Stimulated activated CD4-positive, alpha-beta T cell treated with anti-CD3 and anti-CD28 coated beads, TNF-alpha, amount 100 ng/mL, for 48 hours (primary cell): Measurements from ENCODE around the gene SRMS.

Source experiments
- DNase-seq, 3 donors: peaks; one replicate each; pipeline ENCODE4 v3.0.0-alpha.2; 2020; ENCODE audit warnings: low read depth in 3 of 3

SRMS gene

DNA sequence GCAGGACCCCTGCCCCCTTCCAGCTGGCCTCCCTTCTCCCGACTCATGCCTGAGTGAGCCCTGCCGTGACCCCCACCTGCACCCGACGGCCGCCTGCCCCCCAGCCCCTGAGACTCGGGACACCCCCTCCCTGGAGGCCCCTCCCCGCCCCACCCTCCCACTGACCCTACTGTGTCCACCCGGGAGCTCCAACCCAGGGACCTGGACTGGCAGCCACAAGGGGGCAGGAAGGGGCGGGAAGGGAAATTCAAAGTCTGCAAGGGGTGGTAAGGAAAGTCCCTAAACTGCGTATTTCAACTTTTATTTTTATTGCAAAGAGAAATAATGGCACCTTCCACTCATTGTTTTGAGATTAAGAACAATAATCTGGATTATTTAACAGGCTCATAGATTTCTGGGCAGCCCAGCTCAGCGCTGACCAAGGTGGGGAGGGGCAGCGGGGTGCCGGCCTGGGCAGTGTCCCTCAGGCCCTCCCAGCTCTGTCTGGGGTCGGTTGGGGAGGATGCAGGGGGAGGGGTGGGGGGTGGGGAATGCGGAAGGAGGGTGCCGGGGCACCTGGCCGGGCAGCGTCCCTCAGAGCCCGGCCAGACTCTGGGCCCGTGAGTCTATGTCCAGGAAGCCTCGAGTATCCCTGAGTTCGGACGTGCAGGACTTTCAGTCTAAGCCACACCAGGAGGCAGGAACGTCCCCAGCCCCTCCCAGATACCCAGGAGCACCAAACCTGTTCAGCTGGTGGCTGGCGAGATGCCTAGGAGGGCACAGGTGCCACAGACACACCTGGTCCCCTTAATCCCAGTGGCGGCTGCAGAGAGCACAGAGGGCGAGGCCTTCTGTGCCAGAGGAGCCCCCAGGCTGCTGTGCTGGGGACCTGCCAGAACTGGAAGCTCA is 9.1 kb downstream of the SRMS start:
- DNase-seq: no peak

DNA sequence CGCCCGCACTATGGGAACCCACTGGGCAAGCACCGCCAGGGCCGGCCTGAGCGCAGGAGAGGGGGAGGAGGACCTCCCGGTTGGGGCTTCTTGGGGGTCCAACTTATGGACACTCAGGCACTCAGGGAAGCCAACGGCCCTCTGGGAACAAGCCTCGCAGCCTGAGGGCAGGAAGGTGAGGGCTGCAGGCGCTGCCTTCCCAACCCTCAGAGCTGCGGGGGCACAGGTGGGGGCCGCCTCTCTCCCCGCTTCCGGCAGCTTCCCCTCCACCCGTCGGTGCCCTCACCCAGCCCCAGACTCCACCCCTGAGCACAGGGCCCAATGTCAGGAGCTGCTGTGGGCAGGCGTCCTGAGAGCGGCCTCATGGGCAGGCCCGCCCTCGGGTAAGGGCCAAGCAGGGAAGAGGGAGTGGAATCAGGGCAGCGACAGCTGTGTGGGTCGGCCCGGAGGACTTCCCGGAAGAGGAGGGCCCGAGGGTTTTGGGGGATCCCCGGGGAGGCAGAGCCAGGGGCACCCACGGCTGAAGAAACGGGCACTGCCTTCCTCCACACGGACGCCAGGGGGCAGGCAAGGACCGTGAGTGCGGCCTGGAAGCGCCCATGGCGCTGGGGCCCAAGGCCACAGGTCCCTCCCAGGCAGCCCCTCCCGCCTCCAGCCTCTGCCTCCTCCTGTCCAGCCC is 9.9 kb downstream of the SRMS start:
- DNase-seq: peak; percentile 92 to 94 (median 92)

DNA sequence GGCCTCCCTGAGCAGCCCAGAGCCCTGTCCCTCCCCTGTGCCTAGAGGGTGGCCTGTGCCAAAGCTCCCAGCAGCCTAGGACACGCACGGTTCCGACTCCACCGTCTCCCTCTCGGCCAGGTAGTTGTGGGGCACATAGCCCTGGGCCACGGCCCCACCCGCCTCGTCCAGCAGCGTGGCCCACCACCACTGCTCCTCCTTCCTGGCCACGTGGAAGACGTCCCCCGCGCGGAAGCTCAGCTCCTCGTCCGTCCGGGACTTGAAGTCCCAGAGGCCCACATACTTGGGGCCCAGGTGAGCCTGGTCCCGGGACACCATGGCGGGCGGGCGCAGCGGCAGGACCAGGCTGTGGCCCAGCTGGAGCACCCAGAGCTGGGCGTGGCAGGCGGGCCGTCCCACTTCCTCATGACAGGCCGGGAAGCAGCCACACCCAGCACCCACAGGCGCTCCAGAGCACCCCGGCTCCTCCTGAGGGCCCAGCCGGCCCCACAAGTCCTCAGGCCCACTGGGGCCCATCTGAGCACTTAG is 10.5 kb downstream of the SRMS start, which contains the start of gene PTK6:
Gene PTK6, minus strand, starts transcription at position 380 of the 528 bp plus-strand sequence. Its CDS starts 62 bp downstream, at position 318.
- peak in 1 of 3 donors; percentile 30 for DNase-seq

GRCh38 chr20:63536241-63536977 is 11.1 kb downstream of the SRMS start:
- DNase-seq: no peak

DNA sequence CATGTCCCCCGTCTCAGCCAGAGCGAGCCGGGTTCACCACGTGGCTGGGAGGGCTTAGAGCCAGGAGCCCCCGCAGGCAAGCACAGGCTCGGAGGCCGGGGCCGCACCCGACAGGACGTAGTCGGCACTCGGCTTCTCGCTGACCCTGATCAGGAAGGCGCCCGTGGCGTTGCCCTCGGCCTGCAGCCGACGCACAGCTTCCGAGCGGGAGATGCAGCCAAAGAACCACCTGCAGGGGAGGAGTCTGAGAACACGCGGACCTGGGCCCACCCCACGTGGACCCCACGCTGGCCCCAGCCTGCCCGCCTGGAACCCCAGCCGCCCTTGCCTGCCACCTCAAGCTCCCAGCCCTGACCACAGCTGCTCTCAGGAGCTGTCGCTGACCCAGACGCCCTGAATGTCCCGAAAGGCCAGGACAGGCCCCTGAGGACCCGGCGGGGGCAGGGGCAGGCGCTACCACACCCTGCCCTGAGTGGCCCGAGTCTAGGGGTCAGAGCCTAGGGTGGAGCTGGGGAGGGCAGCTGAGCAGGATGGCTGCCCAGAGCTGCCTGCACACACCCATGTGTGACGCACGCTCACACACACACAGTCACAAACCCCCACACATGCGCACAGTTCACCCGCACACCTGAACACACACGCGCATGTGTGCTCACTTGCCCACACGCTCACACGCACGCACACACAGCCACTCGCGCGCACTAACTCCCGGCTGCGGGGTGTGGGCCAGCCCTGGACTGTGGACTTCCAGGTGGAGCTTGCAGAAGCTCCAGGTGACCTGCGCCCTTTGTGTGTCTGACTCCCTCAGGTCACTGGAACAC is 12.5 kb downstream of the SRMS start:
- no peak for DNase-seq

DNA sequence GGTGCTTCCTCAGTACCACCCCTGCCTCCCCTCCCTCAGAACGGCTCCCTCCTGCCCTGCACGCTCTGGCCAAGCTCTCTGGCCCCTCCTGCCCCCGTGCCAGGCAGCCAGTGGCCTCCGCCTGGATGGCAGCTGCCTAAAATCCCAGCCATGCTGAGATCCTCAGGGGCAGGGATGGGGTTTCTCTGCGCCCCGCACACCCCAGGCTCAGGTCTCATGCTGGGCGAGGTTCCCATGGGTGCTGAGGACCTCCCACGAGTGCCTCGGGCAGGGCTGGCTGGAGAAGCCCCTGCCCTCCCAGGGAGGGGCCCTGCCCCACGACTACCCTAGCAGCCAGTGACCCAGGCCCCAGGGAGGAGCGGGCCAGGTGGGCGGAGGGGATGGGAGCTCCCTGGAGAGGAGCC is 13.1 kb downstream of the SRMS start:
- DNase-seq: no peak

- DNase-seq: no peak
These were observed 13.6 kb downstream of the SRMS start for GRCh38 chr20:63533871-63534393.

DNA sequence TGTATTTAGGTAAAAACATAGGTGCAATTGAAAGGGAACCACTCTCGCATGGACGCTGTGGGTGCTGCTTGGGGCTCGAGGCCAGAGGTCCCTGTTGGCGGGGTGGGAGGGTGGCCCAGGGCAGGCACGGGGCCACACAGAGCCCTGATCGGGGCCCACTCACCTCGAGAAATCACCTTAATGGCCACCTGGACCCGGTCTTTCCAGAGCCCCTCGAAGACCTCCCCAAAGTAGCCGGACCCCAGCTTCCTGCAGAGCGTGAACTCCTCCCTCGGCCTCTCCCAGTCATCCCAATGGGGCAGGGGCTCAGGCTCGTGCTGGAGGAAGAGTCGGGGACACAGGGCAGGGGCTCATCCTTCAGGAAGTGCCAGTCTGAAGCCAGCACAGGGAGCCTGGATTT is 14.2 kb downstream of the SRMS start:
- DNase-seq: no peak

DNA sequence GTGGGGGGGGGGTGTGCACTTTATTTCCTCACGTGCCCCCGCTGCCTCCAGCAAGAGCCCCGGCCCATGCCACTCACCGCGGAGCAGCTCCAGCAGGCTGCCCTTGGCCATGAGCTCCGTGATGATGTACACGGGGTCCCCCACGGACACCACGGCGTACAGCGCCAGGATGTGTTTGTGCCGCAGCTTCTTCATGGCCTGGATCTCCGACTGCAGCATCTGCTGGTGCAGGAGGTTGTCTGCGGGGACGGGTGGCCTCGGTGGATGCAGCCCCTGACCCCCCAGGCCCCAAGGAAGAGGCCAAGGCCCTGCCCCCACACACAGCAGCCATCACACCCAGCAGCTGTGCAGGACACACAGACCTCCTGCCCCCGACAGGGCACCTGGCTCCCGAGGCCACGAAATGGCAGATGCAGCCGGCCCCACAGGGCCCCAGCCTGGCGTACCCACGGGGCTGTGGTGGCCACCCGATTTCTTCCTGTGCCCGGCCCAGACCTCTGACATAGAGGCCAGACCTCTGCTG is 15.0 kb downstream of the SRMS start:
- DNase-seq: no peak

GRCh38 chr20:63531686-63532448 is 15.7 kb downstream of the SRMS start:
- DNase-seq: no peak

DNA sequence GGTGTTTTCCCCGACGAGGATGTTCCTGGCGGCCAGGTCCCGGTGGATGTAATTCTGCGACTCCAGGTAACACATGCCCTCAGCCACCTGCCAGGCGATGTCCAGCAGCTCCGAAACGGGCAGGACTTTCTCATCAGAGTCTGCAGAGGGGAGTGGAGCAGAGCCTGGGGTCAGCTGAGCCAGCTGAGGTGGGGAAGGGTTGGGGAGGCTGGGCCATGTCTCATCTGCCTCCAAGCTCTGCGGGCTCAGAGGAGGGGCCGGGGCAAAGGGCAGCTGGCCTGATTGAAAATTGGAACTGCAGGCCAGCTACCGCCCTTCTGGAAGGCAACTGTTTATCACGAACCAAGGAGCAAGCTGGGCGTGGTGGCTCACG is 16.8 kb downstream of the SRMS start:
- no peak for DNase-seq

GRCh38 chr20:63529861-63530787 is 17.4 kb downstream of the SRMS start:
- no peak for DNase-seq

- no peak for DNase-seq
These were observed 18.2 kb downstream of the SRMS start for GRCh38 chr20:63529180-63529860.

- DNase-seq: no peak
These were observed 20.4 kb downstream of the SRMS start for GRCh38 chr20:63527184-63527583.

GRCh38 chr20:63525971-63526370 is 21.6 kb downstream of the SRMS start:
- no peak for DNase-seq

DNA sequence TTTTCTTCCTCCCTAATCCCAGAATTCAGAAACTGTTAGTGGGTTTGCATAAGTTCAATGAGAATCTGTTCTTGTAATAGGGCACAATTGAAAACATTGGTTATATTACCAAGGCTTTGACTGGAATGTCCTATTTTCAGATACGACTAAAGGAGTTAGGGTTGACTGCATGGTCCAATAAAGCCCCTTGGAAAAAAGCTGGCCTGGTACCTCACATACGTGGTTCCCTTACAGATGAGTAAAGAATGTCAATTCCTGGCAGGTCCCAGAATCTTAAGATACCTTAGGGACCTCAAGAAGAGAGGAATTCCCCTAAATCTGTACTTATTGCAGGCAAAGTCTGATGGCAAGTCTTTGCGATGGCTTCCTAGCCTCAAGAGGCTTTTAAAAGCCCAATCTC is 22.4 kb downstream of the SRMS start:
- DNase-seq: no peak

GRCh38 chr20:63522981-63523611 is 24.5 kb downstream of the SRMS start:
- no peak for DNase-seq
